Astrocyte of the spinal cord (primary cell): ENCODE measurements around the gene WDR76.
"Not testable (repeated sequence)": the region's sequence is repeated elsewhere in the genome, so short reads cannot be mapped to it uniquely, and the experiment has no call there.

ENCODE experiments used
- DNase-seq: peaks from one replicate; pipeline ENCODE4 v3.0.0; 2011; ENCODE audit warnings: low read depth, low spot score
- H3K4me3 ChIP-seq: 2 replicates; pipeline ENCODE4 v1.5.1; 2011; ENCODE audit warnings: low read depth, mild to moderate bottlenecking, low read length, moderate library complexity
- in situ Hi-C: cut with HindIII; loops from 2 replicates; pipeline ENCODE4 v1.10.0; 2017; ENCODE audit warnings: low sequenced_read_pairs
- TF ChIP-seq, protein P1 (sequence below): IDR thresholded peaks from 2 replicates; pipeline ENCODE4 v1.5.1; 2012; ENCODE audit warnings: low read depth, mild to moderate bottlenecking, low read length, inconsistent platforms

WDR76 gene

DNA sequence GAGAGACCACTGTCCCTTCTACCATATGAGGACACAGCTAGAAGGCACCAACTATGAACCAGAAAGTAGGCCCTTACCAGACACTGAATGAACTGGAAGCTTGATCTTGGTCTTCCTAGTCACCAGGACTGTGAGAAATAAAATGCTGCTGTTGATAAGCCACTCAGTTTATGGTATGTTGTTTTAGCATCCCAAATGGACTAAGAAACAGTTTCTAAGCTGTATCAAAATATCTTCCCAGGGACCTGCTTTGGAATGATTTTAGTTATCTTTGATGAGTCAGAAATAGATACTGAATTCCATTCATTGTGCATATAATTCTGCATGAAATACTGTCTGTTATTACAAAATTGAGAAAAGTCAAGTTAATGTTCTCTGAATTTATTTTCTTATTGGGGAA is 18.6 kb downstream of the WDR76 start:
- no peak for DNase-seq
- no peak overlapping the region for H3K4me3 ChIP-seq
- in situ Hi-C loops, result no loop called here
- TF ChIP-seq, protein P1, sequence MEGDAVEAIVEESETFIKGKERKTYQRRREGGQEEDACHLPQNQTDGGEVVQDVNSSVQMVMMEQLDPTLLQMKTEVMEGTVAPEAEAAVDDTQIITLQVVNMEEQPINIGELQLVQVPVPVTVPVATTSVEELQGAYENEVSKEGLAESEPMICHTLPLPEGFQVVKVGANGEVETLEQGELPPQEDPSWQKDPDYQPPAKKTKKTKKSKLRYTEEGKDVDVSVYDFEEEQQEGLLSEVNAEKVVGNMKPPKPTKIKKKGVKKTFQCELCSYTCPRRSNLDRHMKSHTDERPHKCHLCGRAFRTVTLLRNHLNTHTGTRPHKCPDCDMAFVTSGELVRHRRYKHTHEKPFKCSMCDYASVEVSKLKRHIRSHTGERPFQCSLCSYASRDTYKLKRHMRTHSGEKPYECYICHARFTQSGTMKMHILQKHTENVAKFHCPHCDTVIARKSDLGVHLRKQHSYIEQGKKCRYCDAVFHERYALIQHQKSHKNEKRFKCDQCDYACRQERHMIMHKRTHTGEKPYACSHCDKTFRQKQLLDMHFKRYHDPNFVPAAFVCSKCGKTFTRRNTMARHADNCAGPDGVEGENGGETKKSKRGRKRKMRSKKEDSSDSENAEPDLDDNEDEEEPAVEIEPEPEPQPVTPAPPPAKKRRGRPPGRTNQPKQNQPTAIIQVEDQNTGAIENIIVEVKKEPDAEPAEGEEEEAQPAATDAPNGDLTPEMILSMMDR, result no peak

DNA sequence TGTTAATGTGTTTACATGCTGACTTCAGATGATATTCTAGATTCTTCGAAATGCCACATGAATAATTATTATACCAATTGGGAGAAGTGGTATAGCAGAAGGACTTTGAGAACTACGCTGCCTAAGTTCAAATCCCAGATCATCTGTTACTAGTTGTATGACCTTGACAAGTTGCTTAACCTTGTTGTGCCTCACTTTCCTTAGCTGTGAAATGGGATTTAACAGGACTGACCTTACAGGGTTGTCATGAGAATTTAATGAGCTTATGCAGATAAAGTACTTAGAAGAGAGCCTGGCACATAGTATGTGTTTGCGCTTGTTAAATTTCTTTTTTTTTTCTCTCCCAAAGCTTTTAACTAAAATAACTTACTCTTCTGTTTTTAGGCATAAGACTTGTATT is 24.4 kb downstream of the WDR76 start:
- no peak overlapping the region for H3K4me3 ChIP-seq
- TF ChIP-seq, protein P1, result no peak
- no peak for DNase-seq
- in situ Hi-C loops, result no loop called here

DNA sequence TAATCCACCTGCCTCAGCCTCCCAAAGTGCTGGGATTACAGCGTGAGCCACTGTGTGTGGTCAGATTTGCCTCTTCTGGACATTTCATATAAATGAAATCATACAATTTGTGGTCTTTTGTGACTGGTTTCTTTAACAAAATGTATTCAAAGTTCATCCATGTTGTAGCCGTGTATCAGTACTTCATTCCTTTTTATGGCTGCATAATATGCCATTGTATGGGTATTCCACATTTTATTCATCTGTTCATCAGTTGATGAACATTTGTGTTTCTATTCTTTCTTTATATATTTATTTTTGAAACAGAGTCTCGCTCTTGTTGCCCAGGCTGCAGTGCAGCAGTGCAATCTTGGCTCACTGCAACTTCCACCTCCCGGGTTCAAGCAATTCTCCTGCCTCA is 25.8 kb downstream of the WDR76 start:
- no peak overlapping the region for H3K4me3 ChIP-seq
- TF ChIP-seq, protein P1, result no peak
- in situ Hi-C loops, result no loop called here
- no peak for DNase-seq

DNA sequence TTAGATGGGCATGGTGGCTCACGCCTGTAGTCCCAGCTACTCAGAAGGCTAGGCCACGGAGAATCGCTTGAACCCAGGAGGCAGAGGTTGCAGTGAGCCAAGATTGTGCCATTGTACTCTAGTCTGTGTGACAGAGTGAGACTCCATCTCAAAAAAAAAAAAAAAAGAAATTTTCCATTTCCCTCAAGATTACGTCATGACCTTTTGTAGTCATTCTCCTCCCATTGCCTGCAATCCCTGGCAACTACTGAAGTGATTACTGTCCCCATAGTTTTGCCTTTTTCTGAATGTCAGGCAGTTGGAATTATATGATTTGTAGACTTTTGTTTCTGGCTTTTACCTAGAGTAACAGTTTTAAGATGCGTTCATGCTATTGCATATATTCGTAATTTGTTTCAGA is 28.0 kb downstream of the WDR76 start:
- H3K4me3 ChIP-seq, result no peak overlapping the region
- TF ChIP-seq, protein P1, result no peak
- DNase-seq, result no peak
- in situ Hi-C loops, result no loop called here

DNA sequence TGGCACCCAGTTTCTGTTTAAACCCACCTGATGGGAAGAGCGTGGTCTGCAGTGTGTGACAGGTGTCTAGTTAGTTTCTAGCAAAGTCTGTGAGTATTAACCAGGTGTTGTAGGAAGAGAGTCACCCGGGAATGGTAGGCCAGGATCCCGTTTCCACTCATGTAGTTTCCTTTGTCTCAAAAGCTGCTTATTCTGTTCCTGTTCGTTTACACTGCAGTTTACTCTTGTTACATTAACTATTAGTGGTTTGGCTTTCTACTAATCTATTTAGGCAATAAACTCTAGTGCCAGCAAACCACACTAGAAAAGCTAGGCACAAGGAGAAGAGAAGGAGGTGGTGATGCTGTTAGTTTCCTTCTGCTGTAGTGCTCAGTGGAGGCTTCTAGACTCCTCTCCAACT is 32.7 kb downstream of the WDR76 start:
- no peak for DNase-seq
- TF ChIP-seq, protein P1, result no peak
- in situ Hi-C loops, result no loop called here
- H3K4me3 ChIP-seq, result no peak overlapping the region

DNA sequence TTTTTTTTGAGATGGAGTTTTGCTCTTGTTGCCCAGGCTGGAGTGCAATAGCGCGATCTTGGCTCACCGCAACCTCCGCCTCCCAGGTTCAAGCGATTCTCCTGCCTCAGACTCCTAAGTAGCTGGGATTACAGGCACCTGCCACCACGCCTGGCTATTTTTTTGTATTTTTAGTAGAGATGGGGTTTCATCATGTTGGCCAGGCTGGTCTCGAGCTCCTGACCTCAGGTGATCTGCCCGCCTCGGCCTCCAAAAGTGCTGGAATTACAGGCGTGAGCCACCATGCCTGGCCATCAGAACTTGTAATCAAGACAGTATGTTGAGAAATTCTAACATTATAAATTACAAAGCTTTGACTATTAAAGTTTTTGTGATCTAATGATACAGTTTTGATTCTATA is 39.8 kb downstream of the WDR76 start:
- DNase-seq, H3K4me3 ChIP-seq, in situ Hi-C loops: not testable (repeated sequence)

DNA sequence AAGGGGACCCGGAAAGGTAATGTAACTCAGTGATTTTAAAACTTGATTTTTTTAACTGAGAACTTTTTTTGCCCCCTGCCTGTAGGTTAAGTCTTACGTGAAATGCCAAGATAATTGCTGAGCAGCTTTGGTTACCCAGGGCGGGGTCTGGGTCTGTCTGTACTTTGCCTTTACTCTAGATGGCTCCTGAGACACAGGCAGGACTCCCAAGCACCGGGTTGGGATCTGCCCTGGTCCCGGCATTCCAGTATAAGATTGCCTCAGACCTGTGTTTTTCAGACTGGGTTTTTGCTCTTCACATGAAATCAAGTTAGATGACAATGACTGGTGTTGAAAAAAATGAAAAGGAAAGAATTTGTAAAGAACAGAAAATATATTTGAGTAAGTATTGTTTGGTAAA is 40.3 kb downstream of the WDR76 start:
- no peak overlapping the region for H3K4me3 ChIP-seq
- no peak for DNase-seq
- in situ Hi-C loops, result no loop called here
- TF ChIP-seq, protein P1, result no peak
